Thymus (tissue), 11 donors: Measurements from ENCODE around the gene LAD1. TPM values are rescaled to one million over a fixed set of nuclear protein-coding genes. Genes with fewer than 3 reads are reported as not detected.

ENCODE experiments used
- DNase-seq, 9 donors: peaks; one replicate each; pipeline ENCODE4 v3.0.0-alpha.2; 2013; ENCODE audit warnings: low spot score in 9 of 9, low read depth in 6 of 9, missing footprints in 1 of 9
- H3K27ac ChIP-seq, 2 donors: one replicate each; pipeline ENCODE4 v1.5.1; 2013; ENCODE audit warnings: control low read depth in 1 of 2, low read depth in 1 of 2, low read length in 1 of 2, mild to moderate bottlenecking in 1 of 2, moderate library complexity in 1 of 2
- H3K27me3 ChIP-seq, 2 donors: one replicate each; pipeline ENCODE4 v1.5.1; 2013; ENCODE audit warnings: low read length in 1 of 2; ENCODE audit not compliant: control insufficient read depth in 2 of 2, insufficient read depth in 1 of 2
- H3K36me3 ChIP-seq, 2 donors: one replicate each; pipeline ENCODE4 v1.5.1; 2013; ENCODE audit warnings: low read length in 1 of 2, mild to moderate bottlenecking in 1 of 2, moderate library complexity in 1 of 2; ENCODE audit not compliant: control insufficient read depth in 2 of 2, insufficient read depth in 2 of 2
- H3K4me1 ChIP-seq, 2 donors: one replicate each; pipeline ENCODE4 v1.5.1; 2013; ENCODE audit warnings: low read length in 2 of 2; ENCODE audit not compliant: control insufficient read depth in 2 of 2, insufficient read depth in 2 of 2
- H3K4me3 ChIP-seq, 2 donors: one replicate each; pipeline ENCODE4 v1.5.1; 2013; ENCODE audit warnings: low read length in 2 of 2, control low read depth in 1 of 2, mild to moderate bottlenecking in 1 of 2
- H3K9me3 ChIP-seq, 2 donors: one replicate each; pipeline ENCODE4 v1.5.1; 2013; ENCODE audit warnings: low read length in 1 of 2, mild to moderate bottlenecking in 1 of 2; ENCODE audit not compliant: control insufficient read depth in 2 of 2, insufficient read depth in 1 of 2
- WGBS: extraction: QIAGEN DNeasy Blood & Tissue Kit; methylation state at CpG from one replicate; pipeline ENCODE4 v1.1.7; 2013; 5-methylcytosine and 5-hydroxymethylcytosine counted together
- polyA plus RNA-seq: library from polyadenylated mRNA; stranded (reverse); fragments of 200-250 nt; gene quantifications from one replicate; pipeline ENCODE4 v1.2.3, GENCODE V29; 2013
- total RNA-seq: library from RNA; stranded (reverse); fragments of 120-200 nt; gene quantifications from one replicate; pipeline ENCODE4 v1.2.4, GENCODE V29; 2013
- donor health status: healthy.

LAD1 gene
- total and polyA plus RNA-seq, 2 donors, result 9.1 to 19.5 TPM

DNA sequence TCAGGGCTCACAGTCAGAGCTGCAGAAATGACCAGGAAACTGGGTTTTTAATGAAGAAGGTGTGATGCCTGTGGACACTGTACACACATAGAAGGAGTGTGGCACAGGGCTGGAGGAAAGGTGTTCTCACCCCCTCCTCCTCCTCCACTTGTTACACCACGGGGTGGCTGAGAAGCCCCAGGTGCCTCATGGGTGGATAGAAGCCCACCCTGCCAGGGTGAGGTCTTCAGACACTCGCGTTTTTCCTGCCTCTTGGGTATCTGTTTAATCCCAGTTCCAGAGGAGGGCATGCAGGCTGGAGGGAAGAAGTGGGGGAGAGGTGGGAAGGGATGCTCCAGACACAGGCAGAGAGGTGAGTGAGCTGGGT is 9.7 kb upstream of the LAD1 start:
- Histone ChIP-seq H3K9me3 (no peaks in the 10 kb centered on the region), H3K4me3 (no peak overlapping the region), H3K27ac (no peak overlapping the region), H3K4me1 (no peaks in the 10 kb centered on the region), H3K36me3 (no peaks in the 10 kb centered on the region), H3K27me3 (peaks cover 0 to 2% of the 10 kb centered on the region in 2 donors)
- WGBS, result 90% methylated on average over 3 of the region's 3 CpGs
- no peak for DNase-seq

- Histone ChIP-seq H3K9me3 (no peaks in the 10 kb centered on the region), H3K4me1 (no peaks in the 10 kb centered on the region), H3K27ac (no peak overlapping the region), H3K27me3 (peaks cover 0 to 2% of the 10 kb centered on the region in 2 donors), H3K4me3 (no peak overlapping the region), H3K36me3 (no peaks in the 10 kb centered on the region)
- DNase-seq, result peak; percentile 13 to 70 (median 42)
- WGBS, result 45% methylated on average over 11 of the region's 11 CpGs
Measured at GRCh38 chr1:201408176-201408833, 9.2 kb upstream of the LAD1 start.

DNA sequence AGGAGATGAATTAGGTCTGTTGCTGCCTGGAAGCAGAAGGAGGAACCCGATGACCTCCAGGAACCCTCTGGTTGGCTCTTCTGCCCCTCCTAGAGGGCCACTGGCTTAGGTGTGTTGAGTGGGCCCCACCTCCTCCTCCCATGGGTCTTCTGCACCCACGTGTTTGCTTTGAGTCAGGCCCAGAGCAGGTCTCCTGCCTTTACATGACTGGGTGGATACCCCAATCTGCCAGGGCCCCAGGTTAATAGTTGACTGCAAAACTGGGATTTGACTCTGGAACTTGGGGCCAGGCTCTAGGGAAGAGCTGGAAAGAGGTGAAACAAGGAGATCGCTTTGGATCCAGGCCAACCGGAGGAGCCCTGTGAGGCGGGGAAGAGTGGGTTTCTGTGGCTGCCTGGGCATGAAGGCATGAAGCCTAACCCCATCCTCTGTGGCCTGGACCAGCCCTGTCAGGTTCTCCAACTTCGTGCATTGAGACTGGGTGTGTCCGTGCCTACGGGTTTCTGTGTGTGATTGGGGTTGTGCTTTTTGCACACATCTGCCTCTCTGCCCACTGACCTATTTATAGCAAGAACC is 7.8 kb upstream of the LAD1 start:
- 93% methylated on average over 8 of the region's 8 CpGs for WGBS
- Histone ChIP-seq H3K27ac (no peak overlapping the region), H3K27me3 (peaks cover 0 to 11% of the 10 kb centered on the region in 2 donors), H3K9me3 (no peaks in the 10 kb centered on the region), H3K4me1 (no peaks in the 10 kb centered on the region), H3K4me3 (no peak overlapping the region), H3K36me3 (no peaks in the 10 kb centered on the region)
- no peak for DNase-seq

GRCh38 chr1:201405484-201405831 is 6.3 kb upstream of the LAD1 start:
- peaks cover 0 to 25% of the 10 kb centered on the region in 2 donors for H3K27me3 ChIP-seq
- H3K4me3 ChIP-seq, result no peak overlapping the region
- no peaks in the 10 kb centered on the region for H3K4me1 ChIP-seq
- WGBS, result 85% methylated on average over 10 of the region's 10 CpGs
- no peaks in the 10 kb centered on the region for H3K36me3 ChIP-seq
- DNase-seq, result no peak
- H3K9me3 ChIP-seq, result no peaks in the 10 kb centered on the region
- H3K27ac ChIP-seq, result no peak overlapping the region

- no peaks in the 10 kb centered on the region for H3K9me3 ChIP-seq
- peaks cover 4 to 30% of the 10 kb centered on the region in 2 donors for H3K27me3 ChIP-seq
- H3K36me3 ChIP-seq, result no peaks in the 10 kb centered on the region
- no peak overlapping the region for H3K4me3 ChIP-seq
- DNase-seq, result no peak
- no peak overlapping the region for H3K27ac ChIP-seq
- WGBS, result 92% methylated on average over 11 of the region's 11 CpGs
- H3K4me1 ChIP-seq, result no peaks in the 10 kb centered on the region
Measured at GRCh38 chr1:201404722-201405483, 5.8 kb upstream of the LAD1 start.

DNA sequence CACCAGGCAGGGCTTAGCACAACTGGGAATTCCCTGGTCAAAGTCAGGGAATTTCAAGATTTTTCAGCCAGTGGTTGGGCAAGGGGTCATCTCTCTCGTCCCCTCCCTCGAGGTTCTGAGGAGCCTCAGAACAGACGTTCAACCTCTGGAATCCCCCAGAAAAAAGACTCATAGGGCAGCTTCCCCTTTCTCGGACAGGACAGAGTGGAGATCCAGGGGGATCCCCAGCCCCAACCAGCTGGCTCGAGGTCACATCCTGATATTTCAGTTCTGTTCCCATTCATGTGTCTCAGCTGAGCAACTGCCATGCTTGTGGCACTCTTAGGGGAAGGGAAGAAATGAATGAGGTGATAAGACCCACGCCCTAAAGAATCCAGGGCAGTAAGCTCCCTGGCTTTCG is 4.9 kb upstream of the LAD1 start:
- WGBS, result 58% methylated on average over 7 of the region's 7 CpGs
- DNase-seq, result peak in 1 of 9 donors; percentile 19
- Histone ChIP-seq H3K27ac (no peak overlapping the region), H3K9me3 (no peaks in the 10 kb centered on the region), H3K36me3 (no peaks in the 10 kb centered on the region), H3K27me3 (peaks cover 12 to 39% of the 10 kb centered on the region in 2 donors), H3K4me1 (no peaks in the 10 kb centered on the region), H3K4me3 (no peak overlapping the region)

DNA sequence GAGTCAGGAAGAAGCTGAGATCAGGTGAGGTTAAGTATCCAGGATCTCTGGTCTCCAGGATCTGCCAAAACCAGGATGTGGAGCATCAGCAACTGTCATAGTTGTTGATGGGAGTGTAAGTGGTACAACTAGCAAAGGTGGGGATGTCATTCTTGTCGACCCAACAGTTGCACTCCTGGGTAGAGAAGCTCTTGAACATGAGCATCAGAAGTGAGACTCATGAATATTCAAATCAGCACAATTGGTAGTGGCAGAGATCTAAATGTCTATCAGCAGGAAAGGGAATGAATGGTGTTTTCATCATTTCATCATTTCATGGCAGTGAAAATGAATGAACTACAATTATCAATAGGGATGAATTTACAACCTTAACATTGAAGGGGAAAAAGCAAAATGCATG is 4.2 kb upstream of the LAD1 start:
- no peaks in the 10 kb centered on the region for H3K4me1 ChIP-seq
- DNase-seq, result no peak
- no peak overlapping the region for H3K27ac ChIP-seq
- peaks cover 19 to 46% of the 10 kb centered on the region in 2 donors for H3K27me3 ChIP-seq
- H3K4me3 ChIP-seq, result no peak overlapping the region
- H3K9me3 ChIP-seq, result peaks cover 0 to 3% of the 10 kb centered on the region in 2 donors
- no peaks in the 10 kb centered on the region for H3K36me3 ChIP-seq
- WGBS, result 87% methylated on average over 1 of the region's 1 CpG

- no peaks in the 10 kb centered on the region for H3K4me1 ChIP-seq
- H3K27me3 ChIP-seq, result peaks cover 26 to 62% of the 10 kb centered on the region in 2 donors
- H3K4me3 ChIP-seq, result no peak overlapping the region
- no peaks in the 10 kb centered on the region for H3K36me3 ChIP-seq
- 83% methylated on average over 2 of the region's 2 CpGs for WGBS
- peaks cover 0 to 3% of the 10 kb centered on the region in 2 donors for H3K9me3 ChIP-seq
- no peak overlapping the region for H3K27ac ChIP-seq
- no peak for DNase-seq
Measured at GRCh38 chr1:201401700-201402099, 2.6 kb upstream of the LAD1 start.

- no peak overlapping the region for H3K4me3 ChIP-seq
- peaks cover 26 to 68% of the 10 kb centered on the region in 2 donors for H3K27me3 ChIP-seq
- H3K4me1 ChIP-seq, result no peaks in the 10 kb centered on the region
- H3K9me3 ChIP-seq, result peaks cover 0 to 3% of the 10 kb centered on the region in 2 donors
- DNase-seq, result no peak
- no peaks in the 10 kb centered on the region for H3K36me3 ChIP-seq
- 92% methylated on average over 2 of the region's 2 CpGs for WGBS
- H3K27ac ChIP-seq, result no peak overlapping the region
Measured at GRCh38 chr1:201400852-201401230, 1.7 kb upstream of the LAD1 start.
